D721Med (cell line): ENCODE data around the gene C15orf62.

Source experiments
- DNase-seq: peaks from one replicate; pipeline ENCODE4 v3.0.0; 2011; ENCODE audit warnings: low spot score; ENCODE audit not compliant: insufficient read length
- FAIRE-seq: peaks from 2 replicates; lab custom pipeline; 2011; peaks lifted over from hg19 to GRCh38; lab: Jason Lieb, UNC
- CTCF ChIP-seq: IDR thresholded peaks from 2 replicates; pipeline ENCODE4 v1.5.1; 2012; ENCODE audit warnings: mild to moderate bottlenecking, control low read depth; ENCODE audit not compliant: insufficient read depth; ENCODE audit errors: missing control alignments

Gene C15orf62

GRCh38 chr15:40755812-40756208, 14.0 kb upstream of the C15orf62 start:
- DNase-seq (no peak), FAIRE-seq (no peak)
- TF ChIP-seq CTCF: no peak

- no peak for TF ChIP-seq CTCF
- FAIRE-seq: no peak
- no peak for DNase-seq
These were observed 12.8 kb upstream of the C15orf62 start for GRCh38 chr15:40756938-40757337.

GRCh38 chr15:40759961-40760360, 9.8 kb upstream of the C15orf62 start:
- FAIRE-seq (no peak), DNase-seq (no peak)
- TF ChIP-seq CTCF: no peak

GRCh38 chr15:40762919-40763800, 6.6 kb upstream of the C15orf62 start:
- DNase-seq (no peak), FAIRE-seq (no peak)
- no peak for TF ChIP-seq CTCF

GRCh38 chr15:40763801-40764628, 5.8 kb upstream of the C15orf62 start, which contains the start of gene GCHFR:
TSS of gene GCHFR (plus strand) at chr15:40764068. CDS start at chr15:40764181, 113 bp downstream.
- no peak for TF ChIP-seq CTCF
- no peak for DNase-seq
- no peak for FAIRE-seq

GRCh38 chr15:40764629-40765103, 5.1 kb upstream of the C15orf62 start:
- DNase-seq (no peak), FAIRE-seq (no peak)
- TF ChIP-seq CTCF: no peak
